ENCODE data around the gene SAMD4A. TPM values are rescaled to one million over a fixed set of nuclear protein-coding genes. Genes with fewer than 3 reads are reported as not detected.

The SAMD4A gene
- total and polyA plus RNA-seq, 2 of the 4 experiments (the other 2 are of a cell fraction), result 22.9 to 38.2 TPM

GRCh38 chr14:54639611-54640010, 72.7 kb downstream of the SAMD4A start:
- ATAC-seq (ENCODE audit: low read depth), result no peak
- in situ Hi-C loops (cut with MboI; ENCODE audit: low sequenced_read_pairs), result no loop called here
- no peak for DNase-seq

More at GRCh38 chr14:54639611-54640010, 72.7 kb downstream of the SAMD4A start:
- no peak overlapping the region for H3K27ac ChIP-seq (ENCODE audit: insufficient read depth, low read length)
- H2AK5ac ChIP-seq (ENCODE audit: low read depth, low read length), result peak overlapping the region; percentile 93
- 0 out of 2 replicates have a peak, but pooled peaks have one; percentile 18 for TF ChIP-seq MAFK (IDR thresholded peaks at IDR 0.05; ENCODE audit: low read depth, low read length)
- no peak for TF ChIP-seq USF2 (IDR thresholded peaks at IDR 0.05; ENCODE audit: low read depth, low read length)
- H3K9me1 ChIP-seq (ENCODE audit: insufficient read depth, low read length), result peaks cover 47% of the 10 kb centered on the region
- no peak overlapping the region for H3K56ac ChIP-seq (ENCODE audit: extremely low read depth, insufficient read depth, low read length)
- H2BK120ac ChIP-seq (ENCODE audit: low read depth, low read length), result peak overlapping the region; percentile 38; the same call in 1 of the 2 replicates
- H4K20me1 ChIP-seq (ENCODE audit: insufficient read depth, low read length), result peaks cover 65% of the 10 kb centered on the region
- no TSS peak for BruUV-seq (replicated peaks)
- H3K4me1 ChIP-seq (ENCODE audit: control insufficient read depth, insufficient read depth, low read length), result peaks cover 31% of the 10 kb centered on the region
- H3K9ac ChIP-seq (ENCODE audit: low read depth, low read length), result no peak overlapping the region
- peak overlapping the region; percentile 30; the same call in 1 of the 2 replicates for H4K5ac ChIP-seq (ENCODE audit: low read depth, low read length)
- H3K18ac ChIP-seq (ENCODE audit: low read depth, low read length), result peak overlapping the region; percentile 5; the same call in 1 of the 2 replicates
- H3K9me3 ChIP-seq (ENCODE audit: control insufficient read depth, insufficient read depth, low read length), result no peaks in the 10 kb centered on the region
- peak overlapping the region in 1 of 2 experiments; percentile 16; a peak in 1 of 4 replicates for H4K8ac ChIP-seq (ENCODE audit: low read depth in 2 of 2, low read length in 2 of 2)
- peak overlapping the region; percentile 15 for H2BK5ac ChIP-seq (ENCODE audit: low read depth, low read length, poor library complexity, severe bottlenecking)
- H4K91ac ChIP-seq (ENCODE audit: insufficient read depth, low read depth, low read length), result no peak overlapping the region
- ChIA-PET POLR2A (ENCODE audit: unreplicated experiment) (no interaction called here), CTCF (interaction anchor here (1.3 kb wide), 1 partner anchor 12 kb away, joined by 3 read pairs; no protein-coding TSS in a partner anchor)
- H3K14ac ChIP-seq (replicated peaks; ENCODE audit: low read depth, low read length), result peak overlapping the region; percentile 2; the same call in 1 of the 2 replicates
- no peak overlapping the region for H2AK9ac ChIP-seq (replicated peaks; ENCODE audit: low read depth, low read length, poor library complexity)
- H2BK15ac ChIP-seq (ENCODE audit: low read depth, low read length), result peak overlapping the region; percentile 44; the same call in 1 of the 3 replicates
- H3K4ac ChIP-seq (ENCODE audit: low read depth, low read length), result peak overlapping the region; percentile 64
- peaks cover 37 to 90% of the 10 kb centered on the region in 2 experiments for H3K79me1 ChIP-seq (ENCODE audit: low read depth in 1 of 2, low read length in 2 of 2)
- no peaks in the 10 kb centered on the region for H3K27me3 ChIP-seq (ENCODE audit: control insufficient read depth, insufficient read depth, low read length)
- 25% methylated on average over 2 of the region's 2 CpGs; no CpG with 5 or more reads in 1 of the 2 experiments for WGBS, 2 experiments (ENCODE audit: extremely low coverage in 2 of 2, insufficient read length in 1 of 2)
- intact Hi-C loops (cut with micrococcal nuclease), result loop anchor here (5.0 kb wide), 1 partner anchor 43 kb away; no protein-coding TSS in a partner anchor
- dilution Hi-C loops (cut with HindIII; ENCODE audit: low sequenced_read_pairs, unreplicated experiment), result no loop called here
- no peaks in the 10 kb centered on the region; the same call in 1 of the 2 replicates for H3K36me3 ChIP-seq (ENCODE audit: control insufficient read depth, insufficient read depth, low read length)
- H2BK20ac ChIP-seq (ENCODE audit: low read depth, low read length), result 0 out of 2 replicates have a peak overlapping the region, but pooled peaks have one; percentile 34
- H3K4me3 ChIP-seq (ENCODE audit: insufficient read depth, low read depth, low read length), result no peak overlapping the region
- H2AFZ ChIP-seq (replicated peaks; ENCODE audit: low read length, poor library complexity), result no peak overlapping the region
- peak overlapping the region; percentile 81 for H3K23ac ChIP-seq (ENCODE audit: low read depth, low read length)
- H3K4me2 ChIP-seq (ENCODE audit: low read depth, low read length), result no peak overlapping the region
